Hepatocyte (in vitro differentiated cells): ENCODE data around the gene GABBR2. TPM values are rescaled to one million over a fixed set of nuclear protein-coding genes. Genes with fewer than 3 reads are reported as not detected.
A peak's percentile ranks its signal among the peaks of the same experiment; 100 is the strongest.

Experiments used
- DNase-seq: peaks from one replicate; pipeline ENCODE4 v3.0.0-alpha.2; 2016; ENCODE audit warnings: low spot score
- H2AFZ ChIP-seq: fragments of 200-600 bp; sonication (generic); 2 replicates; pipeline ENCODE4 v1.6.0; 2016; ENCODE audit warnings: antibody characterized with exemption, mild to moderate bottlenecking
- H3K27ac ChIP-seq: fragments of 200-600 bp; sonication (generic); 2 replicates; pipeline ENCODE4 v1.5.1; 2016; ENCODE audit warnings: mild to moderate bottlenecking
- H3K27me3 ChIP-seq: fragments of 200-600 bp; sonication (generic); 2 replicates; pipeline ENCODE4 v1.6.1; 2016
- H3K36me3 ChIP-seq: fragments of 200-600 bp; sonication (generic); replicated peaks from 2 replicates; pipeline ENCODE4 v1.5.1; 2016; ENCODE audit warnings: low read depth; ENCODE audit not compliant: insufficient read depth
- H3K4me1 ChIP-seq: fragments of 200-600 bp; sonication (generic); 2 replicates; pipeline ENCODE4 v1.5.1; 2016; ENCODE audit warnings: mild to moderate bottlenecking, moderate library complexity; ENCODE audit not compliant: insufficient read depth
- H3K4me2 ChIP-seq: fragments of 200-600 bp; sonication (generic); 2 replicates; pipeline ENCODE4 v1.6.0; 2016
- H3K4me3 ChIP-seq: fragments of 200-600 bp; sonication (generic); 2 replicates; pipeline ENCODE4 v1.5.1; 2016; ENCODE audit warnings: mild to moderate bottlenecking
- H3K79me2 ChIP-seq: fragments of 200-600 bp; sonication (generic); 2 replicates; pipeline ENCODE4 v1.6.0; 2017; ENCODE audit warnings: mild to moderate bottlenecking
- H3K9me2 ChIP-seq: fragments of 200-600 bp; sonication (generic); replicated peaks from 2 replicates; pipeline ENCODE4 v1.6.0; 2017; ENCODE audit warnings: mild to moderate bottlenecking; ENCODE audit not compliant: insufficient read depth
- H3K9me3 ChIP-seq: fragments of 200-600 bp; sonication (generic); 2 replicates; pipeline ENCODE4 v1.5.1; 2016; ENCODE audit warnings: low read depth, mild to moderate bottlenecking
- H4K20me1 ChIP-seq: fragments of 200-600 bp; sonication (generic); 2 replicates; pipeline ENCODE4 v1.6.0; 2016; ENCODE audit warnings: mild to moderate bottlenecking; ENCODE audit not compliant: insufficient read depth, poor library complexity, severe bottlenecking
- CTCF ChIP-seq: fragments of 200-600 bp; sonication (generic); IDR thresholded peaks from 2 replicates; pipeline ENCODE4 v1.5.1; 2016; ENCODE audit warnings: antibody characterized with exemption, mild to moderate bottlenecking; ENCODE audit not compliant: poor library complexity
- EZH2 ChIP-seq: fragments of 200-600 bp; sonication (generic); IDR thresholded peaks from 2 replicates; pipeline ENCODE4 v1.6.1; 2016; ENCODE audit warnings: antibody characterized with exemption, mild to moderate bottlenecking, borderline replicate concordance
- EZH2phosphoT487 ChIP-seq: fragments of 200-600 bp; sonication (generic); IDR thresholded peaks from one replicate; pipeline ENCODE4 v1.6.1; 2018; ENCODE audit warnings: antibody characterized with exemption, mild to moderate bottlenecking, low read depth, moderate library complexity; ENCODE audit not compliant: unreplicated experiment, severe bottlenecking
- WGBS: methylation state at CpG from one replicate; pipeline ENCODE4 v1.1.6; 2016; ENCODE audit warnings: low lambda C conversion rate; ENCODE audit errors: missing lambda C conversion rate; 5-methylcytosine and 5-hydroxymethylcytosine counted together
- polyA plus RNA-seq: library from polyadenylated mRNA; unstranded; fragments of >200 nt; fragmentation: Nextera tagmentation; extraction: Ambion mirVana; gene quantifications from 2 replicates; pipeline ENCODE4 v1.2.1, GENCODE V29; 2016
- total RNA-seq: library from RNA; depleted of rRNA; stranded (reverse); fragments of >200 nt; gene quantifications from 2 replicates; pipeline ENCODE4 v1.2.3, GENCODE V29; 2014

GABBR2 gene
- total and polyA plus RNA-seq, 2 experiments from 2014 or later, result 0.20 to 0.28 TPM

- Histone ChIP-seq H3K36me3 (no peaks in the 10 kb centered on the region), H3K9me3 (no peaks in the 10 kb centered on the region), H3K27me3 (no peaks in the 10 kb centered on the region), H3K9me2 (no peaks in the 10 kb centered on the region), H3K79me2 (no peaks in the 10 kb centered on the region), H4K20me1 (no peaks in the 10 kb centered on the region), H3K4me1 (no peaks in the 10 kb centered on the region), H3K27ac (no peak overlapping the region), H3K4me3 (no peak overlapping the region), H3K4me2 (no peak overlapping the region), H2AFZ (no peak overlapping the region)
- 95% methylated on average over 8 of the region's 18 CpGs for WGBS
- no peak for DNase-seq
- TF ChIP-seq EZH2, result no peak
- no peak for TF ChIP-seq EZH2phosphoT487
- no peak for TF ChIP-seq CTCF
These were observed 418.3 kb downstream of the GABBR2 start for GRCh38 chr9:98290411-98290810.

- DNase-seq, result no peak
- Histone ChIP-seq H3K4me3 (no peak overlapping the region), H3K79me2 (no peaks in the 10 kb centered on the region), H3K27me3 (no peaks in the 10 kb centered on the region), H4K20me1 (no peaks in the 10 kb centered on the region), H3K9me2 (no peaks in the 10 kb centered on the region), H2AFZ (no peak overlapping the region), H3K9me3 (no peaks in the 10 kb centered on the region), H3K36me3 (no peaks in the 10 kb centered on the region), H3K4me1 (no peaks in the 10 kb centered on the region), H3K27ac (no peak overlapping the region), H3K4me2 (no peak overlapping the region)
- TF ChIP-seq EZH2phosphoT487 (no peak), EZH2 (no peak), CTCF (no peak)
- WGBS, result 83% methylated on average over 12 of the region's 12 CpGs
These were observed 419.0 kb downstream of the GABBR2 start for GRCh38 chr9:98289614-98290201.

- Histone ChIP-seq H3K4me2 (no peak overlapping the region), H3K27ac (peak overlapping the region; percentile 31), H3K9me3 (no peaks in the 10 kb centered on the region), H3K4me3 (no peak overlapping the region), H3K27me3 (no peaks in the 10 kb centered on the region), H4K20me1 (no peaks in the 10 kb centered on the region), H3K36me3 (no peaks in the 10 kb centered on the region), H3K9me2 (no peaks in the 10 kb centered on the region), H3K79me2 (no peaks in the 10 kb centered on the region), H3K4me1 (no peaks in the 10 kb centered on the region), H2AFZ (no peak overlapping the region)
- TF ChIP-seq EZH2, result no peak
- no peak for TF ChIP-seq CTCF
- no peak for TF ChIP-seq EZH2phosphoT487
- peak; percentile 47 for DNase-seq
- WGBS, result 59% methylated on average over 5 of the region's 5 CpGs
These were observed 419.9 kb downstream of the GABBR2 start for GRCh38 chr9:98288881-98289280.
